SW 1271 (cell line): ENCODE measurements around the gene PALLD.
"Not testable (repeated sequence)": the region's sequence is repeated elsewhere in the genome, so short reads cannot be mapped to it uniquely, and the experiment has no call there.

Source experiments
- DNase-seq, 2 experiments: peaks; one replicate each; lab custom pipeline; 2025; lab: John Stamatoyannopoulos, UW

Gene PALLD

DNA sequence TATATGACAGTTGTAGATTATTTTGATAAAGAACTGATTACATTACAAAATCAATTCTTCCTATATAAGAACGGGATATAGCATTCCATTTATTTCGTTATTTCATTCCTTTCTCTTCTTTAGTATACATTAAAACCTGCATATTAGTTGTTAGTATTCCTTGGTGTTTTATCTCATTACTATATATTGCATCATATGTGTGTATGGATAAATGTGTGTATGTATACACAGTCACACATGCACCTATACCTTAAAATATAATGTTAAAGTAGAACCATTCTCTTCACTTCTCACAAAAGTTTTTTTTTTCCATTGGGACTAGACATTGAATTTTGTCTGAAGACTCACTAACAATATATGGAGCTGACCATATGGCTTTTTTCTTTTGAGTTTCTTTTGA is 5.3 kb upstream of the PALLD start:
- DNase-seq = no peak

DNA sequence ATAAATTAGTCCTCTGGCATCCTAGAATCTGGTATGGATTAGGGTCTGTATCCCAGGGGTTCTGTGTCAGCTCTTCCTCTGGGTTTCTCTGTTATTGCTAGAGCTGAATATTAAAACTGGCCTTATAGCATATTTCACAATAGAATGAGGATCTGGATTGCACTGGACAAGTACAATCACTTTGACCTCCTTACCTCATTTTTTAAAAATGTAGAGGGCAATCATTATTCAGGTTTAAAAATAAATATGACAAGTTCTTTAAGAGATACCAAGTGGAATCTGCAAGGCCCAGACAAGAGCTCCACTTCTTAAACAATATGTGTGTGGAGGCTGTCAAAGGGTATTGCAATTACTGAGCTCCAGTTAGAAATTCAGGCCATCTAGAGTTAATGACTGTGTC is 1.4 kb downstream of the PALLD start:
- no peak for DNase-seq

DNA sequence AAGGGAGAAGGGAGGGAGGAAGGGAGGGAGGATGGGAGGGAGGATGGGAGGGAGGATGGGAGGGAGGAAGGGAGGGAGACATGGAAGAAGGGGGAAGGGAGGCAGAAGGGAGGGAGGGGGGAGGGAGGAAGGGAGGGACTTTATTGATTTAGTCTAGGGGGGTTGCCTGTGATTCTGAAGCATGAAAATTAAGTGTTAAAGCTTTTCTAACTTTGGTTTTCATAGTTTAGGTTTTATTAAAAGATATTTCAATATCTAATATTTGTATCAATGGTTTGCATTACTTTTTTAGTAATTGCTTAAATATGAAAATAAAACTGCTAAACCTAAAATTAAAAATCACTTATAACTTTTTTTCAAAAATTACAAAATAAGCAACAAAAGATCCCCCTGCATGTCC is 2.4 kb downstream of the PALLD start:
- no peak for DNase-seq

DNA sequence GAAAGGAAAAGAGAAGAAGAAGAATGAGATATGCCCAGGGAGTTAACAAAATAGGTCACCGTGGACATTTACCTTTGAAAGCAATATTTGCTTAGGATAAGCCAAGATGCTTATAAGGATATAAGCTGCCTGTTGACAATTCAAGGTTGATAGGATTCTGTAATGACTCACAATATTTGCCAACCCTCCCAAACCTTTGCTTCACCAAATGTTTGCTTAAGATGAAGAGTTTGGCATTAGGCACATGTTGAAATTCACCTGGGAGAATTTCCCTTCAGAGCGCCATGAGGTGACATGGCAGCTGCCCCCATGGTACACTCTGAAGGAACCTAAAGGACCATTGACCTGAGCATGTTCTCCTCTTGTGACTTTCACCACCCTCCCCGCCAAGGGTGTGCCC is 4.6 kb downstream of the PALLD start:
- DNase-seq = no peak

DNA sequence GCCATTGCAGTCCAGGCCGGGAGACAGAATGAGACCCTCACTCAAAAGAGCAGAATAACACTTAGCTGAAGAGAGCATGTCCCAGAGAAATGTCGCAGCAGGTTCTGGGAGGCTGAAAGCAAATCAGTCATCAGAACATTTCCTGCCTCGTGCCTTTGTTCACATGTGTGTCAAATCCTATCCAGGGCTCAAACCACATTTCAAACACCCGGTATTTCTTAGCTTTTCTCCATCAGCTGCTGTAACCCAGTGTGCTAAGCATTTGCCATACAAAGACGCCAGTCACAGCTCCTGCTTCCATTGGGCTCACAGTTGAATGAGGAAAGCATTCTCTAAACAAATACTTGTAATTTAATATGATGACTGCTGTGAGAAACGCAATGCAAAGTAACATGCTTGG is 6.0 kb downstream of the PALLD start:
- DNase-seq = no peak

DNA sequence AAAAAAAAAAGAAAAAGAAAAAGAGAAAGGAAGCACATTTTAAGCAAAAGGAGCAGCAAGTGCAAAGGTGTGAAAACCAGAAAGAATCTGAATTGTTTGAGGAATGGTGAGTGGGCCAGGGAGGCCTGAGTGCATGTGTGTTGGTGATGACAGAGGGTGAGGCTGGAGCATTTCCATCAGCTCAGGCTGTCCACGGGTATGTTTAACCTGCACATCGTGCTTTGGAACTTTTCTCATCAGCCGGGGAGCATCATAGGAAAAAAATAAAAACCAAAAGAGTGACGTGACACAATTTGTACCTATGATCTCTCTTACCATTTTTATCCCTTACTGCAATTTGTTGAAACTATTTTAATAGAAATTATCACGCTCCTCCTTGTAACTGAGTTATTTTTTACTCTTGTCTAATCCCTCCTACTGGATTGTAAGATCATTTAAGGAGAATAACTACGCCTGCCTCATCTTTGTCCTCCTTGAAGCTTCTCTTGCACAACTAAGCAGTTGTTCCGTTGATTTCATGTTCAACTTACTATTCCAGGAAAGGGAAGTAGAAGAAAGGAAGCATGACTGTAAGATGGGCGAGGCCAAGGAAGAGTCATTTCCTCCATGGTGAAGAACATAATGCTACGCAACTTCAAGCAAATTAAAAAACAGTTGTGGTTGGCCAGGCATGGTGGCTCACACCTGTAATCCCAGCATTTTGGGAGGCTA is 7.0 kb downstream of the PALLD start:
- DNase-seq = no peak

DNA sequence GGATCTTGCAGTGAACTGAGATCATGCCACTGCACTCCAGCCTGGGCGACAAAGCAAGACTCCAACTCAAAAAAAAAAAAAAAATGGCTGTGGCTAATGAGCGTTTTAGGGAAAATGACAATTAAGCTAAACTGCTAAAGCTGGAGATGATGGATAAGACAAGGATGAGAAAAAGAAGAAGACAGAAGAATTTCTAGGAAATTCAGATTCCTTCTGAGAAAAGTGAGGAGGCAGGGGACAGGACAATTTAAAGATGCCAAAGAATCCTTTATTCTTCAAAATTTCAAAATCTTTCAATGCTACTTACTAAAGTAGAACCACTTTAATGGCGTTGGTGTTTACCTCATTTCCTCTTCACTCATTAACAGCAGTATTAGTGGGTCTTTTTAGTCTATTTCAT is 7.7 kb downstream of the PALLD start:
- no peak for DNase-seq

DNA sequence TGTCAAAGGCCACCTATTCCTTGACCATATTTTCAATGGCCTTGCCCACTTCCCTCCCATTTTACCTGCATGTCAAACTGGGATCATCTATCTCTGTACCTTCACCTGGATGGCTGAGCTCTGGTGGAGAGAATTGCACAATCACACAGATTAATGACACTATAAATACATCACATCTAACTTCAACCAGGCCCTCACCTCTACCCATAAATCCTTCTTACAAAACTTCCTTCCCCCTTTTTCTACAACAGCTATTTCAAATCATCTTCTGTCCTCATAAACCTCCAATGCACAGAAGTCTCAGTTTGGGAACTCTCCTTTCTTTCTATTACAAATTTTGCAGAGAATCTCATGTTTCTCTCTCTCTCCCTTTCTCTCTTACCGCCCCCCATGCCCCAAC is 9.2 kb downstream of the PALLD start:
- DNase-seq = no peak

DNA sequence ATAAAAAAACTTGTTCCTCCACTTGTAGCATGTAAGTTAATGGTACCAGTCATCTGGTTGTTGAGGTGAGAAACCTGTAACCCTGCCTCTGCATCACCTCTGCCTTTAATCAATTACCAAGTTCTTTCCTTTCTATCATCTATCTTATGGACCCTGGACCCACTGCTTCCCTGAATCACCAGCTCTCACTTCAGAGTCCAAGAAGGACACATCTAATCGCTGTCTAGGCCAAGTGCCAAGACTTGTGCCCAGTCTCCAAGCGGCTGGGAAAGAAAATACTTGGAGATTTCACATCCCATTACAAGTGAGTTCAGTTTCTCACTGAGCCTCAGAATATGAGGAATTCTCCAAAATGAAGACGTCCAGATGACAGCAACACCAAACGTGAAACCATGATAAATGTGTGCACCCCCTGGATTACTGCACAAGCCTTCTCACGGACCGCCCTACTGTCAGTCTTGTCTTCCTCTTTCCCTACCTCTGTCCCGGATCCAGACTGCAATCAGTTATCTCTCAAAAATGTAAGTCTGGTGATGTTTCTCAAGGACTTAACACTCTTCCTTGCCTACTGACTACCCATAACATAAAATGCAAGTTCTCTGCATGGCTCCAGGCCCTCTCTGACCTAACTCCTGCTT is 10.4 kb downstream of the PALLD start:
- no peak for DNase-seq

DNA sequence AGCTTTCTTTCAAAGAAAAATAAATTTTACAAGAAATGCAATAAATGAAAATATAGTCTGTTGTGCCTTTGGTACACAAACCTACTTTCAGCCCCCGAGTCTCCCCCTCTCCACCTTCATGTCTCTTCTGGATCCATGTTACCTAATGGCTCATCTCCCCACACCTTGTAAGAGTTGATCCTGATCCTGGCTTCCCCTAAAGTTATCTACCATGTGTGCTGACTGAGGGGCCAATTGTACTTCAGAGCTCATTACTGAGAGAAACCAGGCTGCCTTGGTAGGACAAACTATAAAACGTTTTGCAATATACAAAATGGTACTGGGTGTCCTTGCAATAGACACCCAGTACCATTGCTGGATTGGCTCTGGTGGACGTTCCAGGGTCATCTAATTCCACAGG is 11.8 kb downstream of the PALLD start:
- DNase-seq = no peak

DNA sequence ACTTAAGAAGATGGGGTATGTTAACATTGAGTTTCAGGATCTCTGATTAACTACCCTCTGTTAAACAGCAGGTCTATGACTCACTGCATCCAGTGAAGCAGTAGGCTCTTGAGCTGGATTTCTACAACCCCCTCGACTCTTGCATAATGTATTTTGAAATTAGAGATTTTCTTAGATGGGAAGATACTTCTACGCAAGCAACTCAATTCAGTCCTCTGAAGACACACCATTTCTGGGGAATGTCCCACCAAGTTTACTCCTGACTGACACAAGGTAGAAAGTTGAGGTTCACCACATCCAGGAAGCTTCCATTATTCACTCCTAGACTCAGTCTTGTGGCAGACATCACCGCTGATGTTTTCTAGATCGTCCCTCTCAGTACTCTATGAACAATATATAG is 12.9 kb downstream of the PALLD start:
- DNase-seq = no peak

DNA sequence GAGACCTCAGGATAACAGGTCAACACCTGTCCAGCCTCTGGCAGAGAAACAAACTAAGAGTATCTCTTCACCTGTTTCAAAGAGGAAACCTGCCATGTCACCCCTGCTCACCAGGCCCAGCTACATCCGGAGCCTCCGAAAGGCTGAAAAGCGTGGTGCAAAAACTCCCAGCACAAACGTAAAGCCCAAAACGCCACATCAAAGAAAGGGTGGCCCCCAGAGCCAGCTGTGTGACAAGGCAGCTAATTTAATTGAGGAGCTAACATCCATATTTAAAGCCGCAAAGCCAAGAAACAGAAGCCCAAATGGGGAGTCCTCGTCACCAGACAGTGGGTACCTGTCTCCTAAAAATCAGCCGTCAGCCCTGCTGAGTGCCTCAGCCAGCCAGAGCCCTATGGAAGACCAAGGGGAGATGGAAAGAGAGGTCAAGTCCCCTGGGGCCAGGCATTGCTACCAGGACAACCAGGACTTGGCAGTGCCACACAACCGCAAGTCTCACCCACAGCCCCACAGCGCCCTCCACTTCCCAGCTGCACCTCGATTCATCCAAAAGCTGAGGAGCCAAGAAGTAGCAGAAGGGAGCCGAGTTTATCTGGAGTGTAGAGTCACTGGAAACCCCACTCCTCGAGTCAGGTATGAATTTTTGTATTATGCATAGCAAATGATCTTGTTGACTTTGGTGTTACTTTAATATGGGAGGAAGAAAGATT is 15.1 kb downstream of the PALLD start:
- DNase-seq = no peak

DNA sequence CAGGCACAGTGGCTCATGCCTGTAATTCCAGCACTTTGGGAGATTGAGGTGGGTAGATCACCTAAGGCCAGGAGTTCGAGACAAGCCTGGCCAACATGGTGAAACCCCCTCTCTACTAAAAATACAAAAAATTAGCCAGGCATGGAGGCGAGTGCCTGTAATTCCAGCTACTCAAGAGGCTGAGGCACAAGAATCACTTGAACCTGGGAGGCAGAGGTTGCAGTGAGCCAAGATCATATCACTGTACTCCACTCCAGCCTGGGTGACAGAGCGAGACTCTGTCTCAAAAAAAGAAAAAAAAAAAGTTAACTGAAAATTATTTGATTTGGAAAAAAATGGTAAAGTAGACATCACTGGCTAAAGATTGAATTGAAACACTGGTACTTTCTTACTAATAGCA is 17.0 kb downstream of the PALLD start:
- DNase-seq = not testable (repeated sequence)

DNA sequence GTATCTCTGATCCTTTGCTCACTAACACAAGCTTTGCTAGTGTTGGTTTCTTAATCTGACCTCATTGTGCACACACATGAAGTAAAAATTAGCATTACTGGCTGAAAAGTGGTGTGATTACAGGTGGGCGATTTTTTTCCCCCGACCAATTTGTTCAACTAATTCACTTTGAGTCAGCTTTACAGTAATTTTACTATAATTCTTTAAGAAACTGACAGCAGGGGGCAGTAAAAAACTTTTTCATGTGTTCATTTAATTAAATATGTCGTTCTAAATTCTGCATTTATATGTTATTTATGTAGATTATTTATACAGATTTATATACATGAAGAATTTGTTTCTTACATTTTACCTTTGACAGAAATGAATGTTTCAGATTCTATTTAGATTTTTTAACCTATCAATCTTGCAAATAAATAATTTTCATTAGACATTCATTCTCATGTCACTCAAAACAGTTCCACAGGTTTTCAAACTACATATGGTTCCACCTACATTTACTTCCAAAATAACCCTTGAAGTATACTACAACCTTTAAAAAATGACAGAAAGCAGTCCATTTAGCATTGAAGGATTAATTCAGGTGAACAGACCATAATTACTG is 17.5 kb downstream of the PALLD start:
- DNase-seq = peak in 1 of 2 experiments; percentile 21

DNA sequence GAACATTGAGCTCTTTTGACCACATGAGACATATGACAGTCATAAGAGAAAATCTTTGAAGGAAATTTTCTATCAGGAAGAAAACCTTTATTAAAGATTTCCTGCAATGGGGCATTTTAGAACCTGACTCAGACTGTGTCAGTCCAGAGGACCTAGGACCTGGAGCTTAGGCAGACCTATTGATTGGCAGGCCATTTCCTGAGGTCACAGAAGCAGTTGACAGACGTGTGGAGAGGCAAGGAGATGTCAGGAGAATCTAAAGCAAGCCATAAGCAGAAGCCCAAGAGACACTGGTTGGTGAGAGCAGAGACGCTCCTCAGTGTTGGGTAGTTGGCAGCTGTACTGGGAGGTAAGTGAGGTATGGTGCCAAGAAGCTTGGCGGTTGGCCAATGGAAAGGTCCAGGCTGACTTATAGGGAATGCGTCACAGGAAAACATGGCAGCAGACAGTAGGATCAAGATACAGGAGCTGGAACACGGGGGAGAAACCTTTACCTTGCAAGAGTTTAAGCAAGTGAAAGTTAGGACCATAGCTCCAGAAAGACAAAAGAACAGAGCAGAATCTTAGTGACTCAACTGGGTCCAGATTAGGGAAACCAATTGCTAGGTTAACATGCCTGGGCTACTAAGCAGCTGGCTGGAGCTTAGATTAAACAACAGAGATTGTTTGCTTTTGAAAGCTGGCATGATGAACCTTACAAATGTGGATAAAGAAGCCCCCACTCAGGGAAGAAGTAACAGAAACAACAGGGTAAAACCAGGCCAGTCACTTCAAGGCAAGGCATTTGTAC is 18.6 kb downstream of the PALLD start:
- no peak for DNase-seq

DNA sequence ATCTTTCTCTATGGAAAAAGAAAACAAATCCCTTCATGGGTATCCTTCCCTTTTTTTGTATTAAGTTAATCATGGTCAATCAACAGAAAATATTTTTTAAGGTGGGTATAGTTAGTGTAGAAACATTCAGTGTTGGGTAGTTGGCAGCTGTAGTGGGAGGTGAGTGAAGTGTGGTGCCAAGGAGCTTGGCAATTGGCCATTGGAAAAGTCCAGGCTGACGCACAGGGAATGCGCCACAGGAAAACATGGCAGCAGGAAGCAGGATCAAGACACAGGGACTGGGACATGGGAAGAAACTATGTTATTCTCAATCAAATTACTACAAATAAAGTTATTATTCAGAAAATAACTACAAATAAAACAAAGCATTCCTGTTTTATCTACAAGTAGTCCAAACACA is 20.0 kb downstream of the PALLD start:
- DNase-seq = no peak

DNA sequence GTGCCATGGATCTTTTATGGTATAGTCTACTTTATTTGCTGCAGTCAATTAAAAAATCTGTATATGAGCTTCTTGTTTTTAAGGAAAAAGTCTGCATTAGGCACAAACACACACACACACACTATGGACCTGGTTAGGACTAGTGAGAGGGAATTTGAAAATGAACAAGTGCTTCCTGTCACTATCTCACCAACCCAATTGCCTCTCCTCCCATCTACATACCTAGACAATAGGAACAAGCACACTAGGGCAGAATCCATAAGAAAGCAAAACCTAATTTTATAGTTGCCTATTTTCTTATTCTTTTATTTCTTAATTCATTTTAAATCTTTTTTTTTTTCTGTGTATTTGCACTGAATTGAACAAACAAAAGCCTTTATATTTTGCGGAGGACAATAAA is 22.7 kb downstream of the PALLD start:
- no peak for DNase-seq

DNA sequence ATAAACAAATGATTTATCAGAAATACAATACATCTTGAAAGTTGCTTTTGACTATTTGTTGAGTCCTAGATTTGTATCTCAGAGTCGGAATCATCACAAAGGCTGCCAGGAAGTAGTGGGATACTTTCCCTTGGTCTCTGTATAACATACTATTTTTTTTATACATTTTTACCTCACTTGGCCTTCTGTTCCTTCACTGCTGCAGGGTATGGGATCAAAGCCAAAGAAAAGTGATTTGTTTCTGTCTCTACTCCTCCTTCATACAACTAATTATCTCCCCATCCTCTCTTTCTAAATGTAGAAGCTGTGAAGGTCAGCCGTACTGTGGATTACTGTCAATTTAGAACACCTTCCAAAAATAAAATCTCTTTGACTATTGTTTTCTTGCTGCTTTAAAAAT is 24.9 kb downstream of the PALLD start:
- no peak for DNase-seq

DNA sequence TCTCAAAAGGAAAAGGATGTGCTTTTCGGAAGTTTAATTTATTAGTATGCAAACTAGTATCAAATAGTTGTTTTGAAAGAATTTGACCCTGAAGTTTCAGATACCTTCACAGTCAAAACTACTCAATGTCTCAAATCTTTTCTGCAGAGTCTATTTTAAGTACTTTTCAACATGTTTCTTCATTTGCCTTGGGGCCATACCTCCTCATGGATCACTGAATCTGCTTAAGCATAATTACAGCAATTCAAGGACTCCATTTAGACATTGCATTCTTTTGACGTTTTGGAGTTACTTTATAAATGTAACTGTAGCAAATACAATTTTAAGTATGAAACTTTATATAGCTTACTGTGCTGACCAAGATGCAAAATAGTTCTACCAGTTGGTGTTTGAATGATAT is 25.5 kb downstream of the PALLD start:
- DNase-seq = no peak

DNA sequence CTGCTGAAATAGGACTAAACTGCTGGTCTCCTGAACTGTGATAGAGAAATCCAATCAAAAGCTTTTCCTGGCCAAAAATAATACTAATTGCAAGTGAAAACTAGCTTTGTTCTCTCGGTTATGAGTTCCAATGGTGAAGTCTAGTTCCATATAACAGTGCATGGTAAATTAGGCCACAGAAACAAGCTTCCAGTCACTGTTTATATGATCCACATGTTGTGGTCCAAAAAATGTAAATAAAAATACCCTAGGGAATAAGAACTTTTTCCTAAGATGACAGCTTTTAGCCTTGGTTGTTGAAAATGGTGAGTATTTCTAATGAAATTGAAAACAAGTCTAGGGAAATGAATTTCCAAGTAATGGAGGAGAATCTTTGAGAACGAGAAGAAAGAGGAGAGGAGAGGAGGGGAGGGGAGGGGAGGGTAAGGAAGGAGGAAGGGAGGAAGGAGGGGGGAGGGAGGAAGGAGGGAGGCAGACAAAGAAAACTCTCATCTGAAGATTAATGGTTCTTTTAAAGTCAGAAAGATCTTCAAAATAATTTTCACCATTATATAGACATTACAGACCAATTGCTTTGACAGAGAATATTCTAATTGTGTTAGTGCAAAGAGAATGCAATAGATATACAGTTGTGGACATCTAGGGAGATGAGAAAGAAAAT is 26.1 kb downstream of the PALLD start:
- no peak for DNase-seq

DNA sequence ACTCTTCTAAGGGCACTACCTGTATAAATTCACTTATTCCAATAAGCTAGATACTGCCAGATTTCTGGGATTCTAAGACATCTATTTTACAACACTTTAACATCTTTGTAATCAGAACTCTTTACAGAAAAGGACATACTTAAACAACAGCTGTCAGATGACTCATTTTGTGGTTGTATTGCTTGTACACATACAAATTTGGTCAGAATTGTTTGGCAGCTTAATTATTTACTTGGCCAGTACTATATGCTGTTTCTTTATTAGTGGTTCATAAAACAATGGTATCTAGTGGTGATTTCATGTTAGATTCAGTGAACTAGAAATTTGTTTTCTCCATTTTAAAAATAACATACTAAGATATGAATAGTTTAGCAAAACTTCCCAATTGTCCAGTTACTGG is 27.2 kb downstream of the PALLD start:
- DNase-seq = no peak

DNA sequence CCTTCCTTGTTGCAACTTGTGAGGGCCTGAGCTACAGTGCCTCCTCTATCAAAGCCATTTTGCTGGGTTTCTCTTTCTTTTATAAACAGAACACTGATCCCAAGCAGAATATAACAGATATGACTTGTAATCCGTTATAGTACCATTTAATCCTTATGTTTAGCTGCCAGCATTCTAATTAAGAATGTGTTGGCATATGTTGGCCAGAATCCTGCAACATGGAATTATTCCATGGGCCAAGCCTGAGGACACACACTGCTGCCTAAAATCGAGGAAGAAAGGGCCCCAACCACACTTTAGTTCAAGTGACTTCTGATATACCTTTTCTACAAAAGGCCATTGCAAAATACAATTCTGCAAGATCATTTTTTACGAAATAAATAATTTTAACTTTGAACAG is 28.0 kb downstream of the PALLD start:
- no peak for DNase-seq
